H9 (cell line): Measurements from ENCODE around the gene NEBL. TPM values are rescaled to one million over a fixed set of nuclear protein-coding genes. Genes with fewer than 3 reads are reported as not detected.

ENCODE experiments used
- DNase-seq: peaks from one replicate; pipeline ENCODE4 v3.0.0-alpha.2; 2017
- H2AFZ ChIP-seq: one replicate; pipeline ENCODE4 v1.6.1; 2013; ENCODE audit warnings: mild to moderate bottlenecking, low read length, control low read depth, moderate library complexity
- H2AK5ac ChIP-seq: 2 replicates; pipeline ENCODE4 v1.6.1; 2013; ENCODE audit warnings: low read length, control low read depth, mixed read lengths; ENCODE audit not compliant: insufficient read length
- H2BK120ac ChIP-seq: one replicate; pipeline ENCODE4 v1.6.1; 2013; ENCODE audit warnings: low read depth, mild to moderate bottlenecking, low read length, control low read depth, inconsistent platforms; ENCODE audit not compliant: poor library complexity, severe bottlenecking
- H2BK12ac ChIP-seq: 2 replicates; pipeline ENCODE4 v1.6.1; 2013; ENCODE audit warnings: low read length, control low read depth, mixed read lengths, low read depth; ENCODE audit not compliant: insufficient read length
- H2BK15ac ChIP-seq: 2 replicates; pipeline ENCODE4 v1.6.1; 2013; ENCODE audit warnings: low read depth, low read length, control low read depth
- H2BK20ac ChIP-seq: one replicate; pipeline ENCODE4 v1.6.1; 2013; ENCODE audit warnings: low read depth, mild to moderate bottlenecking, low read length, control low read depth, inconsistent platforms; ENCODE audit not compliant: poor library complexity, severe bottlenecking
- H2BK5ac ChIP-seq: 2 replicates; pipeline ENCODE4 v1.6.1; 2013; ENCODE audit warnings: low read length, control low read depth, mixed read lengths; ENCODE audit not compliant: insufficient read length
- H3K14ac ChIP-seq: 2 replicates; pipeline ENCODE4 v1.6.1; 2013; ENCODE audit warnings: low read length, control low read depth; ENCODE audit not compliant: insufficient read depth
- H3K18ac ChIP-seq: 2 replicates; pipeline ENCODE4 v1.6.1; 2013; ENCODE audit warnings: low read depth, mild to moderate bottlenecking, mixed read lengths, low read length, control low read depth; ENCODE audit not compliant: insufficient read length
- H3K23ac ChIP-seq: 2 replicates; pipeline ENCODE4 v1.6.1; 2013; ENCODE audit warnings: low read length, control low read depth, mixed read lengths, low read depth; ENCODE audit not compliant: insufficient read length
- H3K23me2 ChIP-seq: 2 replicates; pipeline ENCODE4 v1.6.1; 2013; ENCODE audit warnings: low read depth, mild to moderate bottlenecking, mixed read lengths, low read length, control low read depth; ENCODE audit not compliant: insufficient read length, poor library complexity, severe bottlenecking
- H3K27ac ChIP-seq: 2 replicates; pipeline ENCODE4 v1.5.1; 2013; ENCODE audit warnings: low read length, control low read depth, mixed read lengths, low read depth; ENCODE audit not compliant: insufficient read length
- H3K27me3 ChIP-seq: 2 replicates; pipeline ENCODE4 v1.6.1; 2013; ENCODE audit warnings: low read length, control low read depth, inconsistent platforms; ENCODE audit not compliant: insufficient read depth
- H3K4ac ChIP-seq: 2 replicates; pipeline ENCODE4 v1.6.1; 2013; ENCODE audit warnings: low read depth, mild to moderate bottlenecking, control low read depth, inconsistent platforms, low read length, moderate library complexity
- H3K4me1 ChIP-seq: 2 replicates; pipeline ENCODE4 v1.6.1; 2013; ENCODE audit warnings: low read length, control low read depth, inconsistent platforms; ENCODE audit not compliant: insufficient read depth
- H3K4me2 ChIP-seq: 2 replicates; pipeline ENCODE4 v1.6.1; 2013; ENCODE audit warnings: low read length, control low read depth, mixed read lengths; ENCODE audit not compliant: insufficient read length, insufficient read depth
- H3K56ac ChIP-seq: 2 replicates; pipeline ENCODE4 v1.6.1; 2013; ENCODE audit warnings: low read depth, mild to moderate bottlenecking, mixed read lengths, low read length, control low read depth; ENCODE audit not compliant: insufficient read length
- H3K79me1 ChIP-seq: 2 replicates; pipeline ENCODE4 v1.6.1; 2013; ENCODE audit warnings: low read depth, mild to moderate bottlenecking, moderate library complexity, low read length, control low read depth, inconsistent platforms; ENCODE audit not compliant: insufficient read depth, poor library complexity, severe bottlenecking
- H3K79me2 ChIP-seq: 2 replicates; pipeline ENCODE4 v1.6.1; 2013; ENCODE audit warnings: low read length, control low read depth, inconsistent platforms; ENCODE audit not compliant: insufficient read depth
- H3K9ac ChIP-seq: 2 replicates; pipeline ENCODE4 v1.6.1; 2013; ENCODE audit warnings: low read length, control low read depth, mixed read lengths; ENCODE audit not compliant: insufficient read length; ENCODE audit errors: extremely low read depth
- H3K9me3 ChIP-seq: one replicate; pipeline ENCODE4 v1.6.1; 2013; ENCODE audit warnings: low read depth, low read length, inconsistent platforms; ENCODE audit not compliant: control insufficient read depth
- H3T11ph ChIP-seq: one replicate; pipeline ENCODE4 v1.6.1; 2013; ENCODE audit warnings: mild to moderate bottlenecking, low read length, control low read depth, inconsistent platforms
- H4K20me1 ChIP-seq: one replicate; pipeline ENCODE4 v1.6.1; 2013; ENCODE audit not compliant: control insufficient read depth, insufficient read length, insufficient read depth
- H4K5ac ChIP-seq: 2 replicates; pipeline ENCODE4 v1.6.1; 2013; ENCODE audit warnings: low read depth, mild to moderate bottlenecking, mixed read lengths, low read length, control low read depth; ENCODE audit not compliant: insufficient read length
- H4K8ac ChIP-seq: replicated peaks from 2 replicates; pipeline ENCODE4 v1.6.1; 2013; ENCODE audit warnings: low read length, control low read depth, mixed read lengths, low read depth; ENCODE audit not compliant: insufficient read length
- H4K91ac ChIP-seq: 2 replicates; pipeline ENCODE4 v1.6.1; 2013; ENCODE audit warnings: low read depth, mild to moderate bottlenecking, moderate library complexity, mixed read lengths, low read length, control low read depth; ENCODE audit not compliant: insufficient read length
- H3K27ac Mint-ChIP-seq, 3 experiments: 2 replicates in 2 of 3; 3 replicates in 1 of 3; pipeline ENCODE4 v1.8.0; 2020 to 2021; ENCODE audit warnings: mixed read lengths in 3 of 3, mild to moderate bottlenecking in 1 of 3, moderate library complexity in 1 of 3
- H3K27me3 Mint-ChIP-seq: 2 replicates; pipeline ENCODE4 v1.8.0; 2021; ENCODE audit warnings: low read depth, mild to moderate bottlenecking, moderate library complexity, mixed read lengths
- H3K36me3 Mint-ChIP-seq, 3 experiments: 2 replicates in 2 of 3; 3 replicates in 1 of 3; pipeline ENCODE4 v1.8.0; 2020 to 2021; ENCODE audit warnings: low read depth in 3 of 3, mixed read lengths in 3 of 3; ENCODE audit not compliant: insufficient read depth in 1 of 3
- H3K4me1 Mint-ChIP-seq, 2 experiments: 2 replicates each; pipeline ENCODE4 v1.8.0; 2020; ENCODE audit warnings: mixed read lengths in 2 of 2
- H3K4me3 Mint-ChIP-seq, 2 experiments: 2 replicates in 1 of 2; 3 replicates in 1 of 2; pipeline ENCODE4 v1.8.0; 2020 to 2021; ENCODE audit warnings: mild to moderate bottlenecking in 2 of 2, mixed read lengths in 2 of 2, moderate library complexity in 1 of 2
- H3K9me3 Mint-ChIP-seq, 2 experiments: 2 replicates in 1 of 2; 3 replicates in 1 of 2; pipeline ENCODE4 v1.8.0; 2020; ENCODE audit warnings: mild to moderate bottlenecking in 2 of 2, mixed read lengths in 2 of 2, moderate library complexity in 1 of 2
- CTCF ChIP-seq: fragments of 200-600 bp; sonication (generic); conservative IDR thresholded peaks from 3 replicates; pipeline ENCODE4 v1.8.0; 2021; ENCODE audit warnings: antibody characterized with exemption, mild to moderate bottlenecking
- WGBS: extraction: QIAGEN DNeasy Blood & Tissue Kit; methylation state at CpG from one replicate; pipeline ENCODE4 v1.1.7; 2013; ENCODE audit warnings: missing lambda C conversion rate, low lambda C conversion rate, mixed read lengths; ENCODE audit not compliant: insufficient read length; ENCODE audit errors: extremely low coverage; 5-methylcytosine and 5-hydroxymethylcytosine counted together
- total RNA-seq: library from RNA; stranded (reverse); gene quantifications from 2 replicates; pipeline ENCODE4 v1.2.1, GENCODE V29; 2021

The NEBL gene
- total RNA-seq, 1 experiment from 2014 or later, result 20.9 TPM

- peaks cover 0 to 7% (median 2%) of the 10 kb centered on the region in 3 experiments; a peak in 3 of 7 replicates for H3K36me3 Mint-ChIP-seq
- Histone ChIP-seq H3T11ph (no peak overlapping the region), H2BK12ac (no peak overlapping the region), H3K27ac (no peak overlapping the region), H2AK5ac (no peak overlapping the region), H3K4me1 (peaks cover 9% of the 10 kb centered on the region), H3K27me3 (no peaks in the 10 kb centered on the region), H4K8ac (no peak overlapping the region), H3K56ac (no peak overlapping the region), H3K9ac (no peak overlapping the region), H4K20me1 (no peaks in the 10 kb centered on the region), H3K14ac (no peak overlapping the region), H2BK20ac (no peak overlapping the region), H3K79me1 (no peaks in the 10 kb centered on the region), H3K9me3 (no peaks in the 10 kb centered on the region), H3K23ac (no peak overlapping the region), H2BK15ac (no peak overlapping the region), H3K79me2 (no peaks in the 10 kb centered on the region), H3K23me2 (no peaks in the 10 kb centered on the region), H2BK5ac (no peak overlapping the region), H4K91ac (no peak overlapping the region), H3K4me2 (no peak overlapping the region), H4K5ac (no peak overlapping the region), H3K18ac (no peak overlapping the region), H2AFZ (no peak overlapping the region), H3K4ac (no peak overlapping the region), H2BK120ac (no peak overlapping the region)
- no peak for DNase-seq
- no CpG with 5 or more reads among the region's 1 CpG for WGBS
- peaks cover 30% of the 10 kb centered on the region in 2 experiments for H3K4me1 Mint-ChIP-seq
- no peaks in the 10 kb centered on the region for H3K27me3 Mint-ChIP-seq
- H3K9me3 Mint-ChIP-seq, result no peaks in the 10 kb centered on the region
- H3K4me3 Mint-ChIP-seq, result no peak overlapping the region
- H3K27ac Mint-ChIP-seq, result no peak overlapping the region
- no peak for TF ChIP-seq CTCF
Measured at GRCh38 chr10:20893297-20893696, 3.8 kb downstream of the NEBL start.
